IMR-90 (cell line): Measurements from ENCODE around the gene AANAT. TPM values are rescaled to one million over a fixed set of nuclear protein-coding genes. Genes with fewer than 3 reads are reported as not detected.
A peak's percentile ranks its signal among the peaks of the same experiment; 100 is the strongest.

Source experiments
- ATAC-seq: fragments of 200-7000 bp; cut with Tn5 transposase; 2 replicates; pipeline ENCODE4 v1.9.1; 2020; ENCODE audit warnings: low read depth, mild to moderate bottlenecking, moderate library complexity
- BruUV-seq: library from RNA; stranded (reverse); fragments of 400-500 nt; replicated peaks from 2 replicates; lab custom pipeline; 2021; lab: Mats Ljungman, UMichigan
- CTCF ChIA-PET: fragments of 300-600 bp; formaldehyde crosslinking; extraction: SDS; loops from one replicate; lab custom pipeline; 2021; ENCODE audit warnings: antibody characterized with exemption; lab: Yijun Ruan, JAX
- POLR2A ChIA-PET: fragments of 300-600 bp; sonication (Branson Sonifier 250); formaldehyde crosslinking; loops from one replicate; lab custom pipeline; 2022; ENCODE audit warnings: antibody characterized with exemption; ENCODE audit not compliant: unreplicated experiment; lab: Charles Lee
- DNase-seq: peaks from one replicate; pipeline ENCODE4 v3.0.0; 2013
- H2AFZ ChIP-seq: replicated peaks from 2 replicates; pipeline ENCODE3; 2013; ENCODE audit warnings: low read length, mild to moderate bottlenecking; ENCODE audit not compliant: poor library complexity
- H2AK5ac ChIP-seq: 2 replicates; pipeline ENCODE4 v1.6.1; 2013; ENCODE audit warnings: low read depth, low read length, inconsistent platforms
- H2AK9ac ChIP-seq: replicated peaks from 2 replicates; pipeline ENCODE3; 2013; ENCODE audit warnings: mild to moderate bottlenecking, low read depth, low read length, moderate library complexity; ENCODE audit not compliant: poor library complexity
- H2BK120ac ChIP-seq: 2 replicates; pipeline ENCODE4 v1.6.1; 2013; ENCODE audit warnings: low read depth, low read length, inconsistent platforms
- H2BK15ac ChIP-seq: 3 replicates; pipeline ENCODE4 v1.6.1; 2013; ENCODE audit warnings: low read depth, low read length, inconsistent platforms
- H2BK20ac ChIP-seq: 2 replicates; pipeline ENCODE4 v1.6.1; 2013; ENCODE audit warnings: low read depth, mild to moderate bottlenecking, inconsistent platforms, low read length, moderate library complexity
- H2BK5ac ChIP-seq: 2 replicates; pipeline ENCODE4 v1.6.1; 2013; ENCODE audit warnings: mild to moderate bottlenecking, low read depth, low read length, inconsistent platforms; ENCODE audit not compliant: poor library complexity, severe bottlenecking
- H3K14ac ChIP-seq: replicated peaks from 2 replicates; pipeline ENCODE4 v1.6.1; 2013; ENCODE audit warnings: low read depth, low read length, inconsistent platforms
- H3K18ac ChIP-seq: 2 replicates; pipeline ENCODE4 v1.6.1; 2013; ENCODE audit warnings: low read depth, low read length, control low read depth
- H3K23ac ChIP-seq: 2 replicates; pipeline ENCODE4 v1.6.1; 2013; ENCODE audit warnings: low read depth, low read length, inconsistent platforms
- H3K27ac ChIP-seq: 2 replicates; pipeline ENCODE4 v1.5.1; 2013; ENCODE audit warnings: mild to moderate bottlenecking, control low read depth, low read length; ENCODE audit not compliant: insufficient read depth
- H3K27me3 ChIP-seq: 2 replicates; pipeline ENCODE4 v1.6.1; 2013; ENCODE audit warnings: low read length; ENCODE audit not compliant: control insufficient read depth, insufficient read depth
- H3K36me3 ChIP-seq: 2 replicates; pipeline ENCODE4 v1.6.1; 2013; ENCODE audit warnings: low read length, mixed read lengths; ENCODE audit not compliant: control insufficient read depth, insufficient read depth
- H3K4ac ChIP-seq: 2 replicates; pipeline ENCODE4 v1.6.1; 2013; ENCODE audit warnings: low read depth, low read length, inconsistent platforms
- H3K4me1 ChIP-seq: 2 replicates; pipeline ENCODE4 v1.6.1; 2013; ENCODE audit warnings: low read length, mixed read lengths; ENCODE audit not compliant: control insufficient read depth, insufficient read depth
- H3K4me2 ChIP-seq: 2 replicates; pipeline ENCODE4 v1.6.1; 2013; ENCODE audit warnings: low read depth, mild to moderate bottlenecking, control low read depth, low read length, moderate library complexity
- H3K4me3 ChIP-seq: 2 replicates; pipeline ENCODE4 v1.5.1; 2013; ENCODE audit warnings: low read depth, mild to moderate bottlenecking, control low read depth, low read length, moderate library complexity; ENCODE audit not compliant: insufficient read depth
- H3K56ac ChIP-seq: 2 replicates; pipeline ENCODE4 v1.6.1; 2013; ENCODE audit warnings: low read length, inconsistent platforms; ENCODE audit not compliant: insufficient read depth; ENCODE audit errors: extremely low read depth
- H3K79me1 ChIP-seq, 2 experiments: 2 replicates each; pipeline ENCODE4 v1.6.1; 2013; ENCODE audit warnings: low read length in 2 of 2, inconsistent platforms in 1 of 2, low read depth in 1 of 2
- H3K9ac ChIP-seq: 2 replicates; pipeline ENCODE4 v1.6.1; 2013; ENCODE audit warnings: low read depth, low read length, control low read depth
- H3K9me1 ChIP-seq: 2 replicates; pipeline ENCODE4 v1.6.1; 2013; ENCODE audit warnings: low read length, inconsistent platforms; ENCODE audit not compliant: insufficient read depth
- H3K9me3 ChIP-seq: 2 replicates; pipeline ENCODE4 v1.6.1; 2013; ENCODE audit warnings: low read length; ENCODE audit not compliant: control insufficient read depth, insufficient read depth
- H4K20me1 ChIP-seq: 2 replicates; pipeline ENCODE4 v1.6.1; 2013; ENCODE audit warnings: low read length, inconsistent platforms; ENCODE audit not compliant: insufficient read depth
- H4K5ac ChIP-seq: 2 replicates; pipeline ENCODE4 v1.6.1; 2013; ENCODE audit warnings: mild to moderate bottlenecking, low read depth, low read length, control low read depth
- H4K8ac ChIP-seq, 2 experiments: 2 replicates each; pipeline ENCODE4 v1.6.1; 2013; ENCODE audit warnings: low read depth in 2 of 2, low read length in 2 of 2, control low read depth in 1 of 2, inconsistent platforms in 1 of 2
- H4K91ac ChIP-seq: 2 replicates; pipeline ENCODE4 v1.6.1; 2013; ENCODE audit warnings: low read depth, low read length, inconsistent platforms; ENCODE audit not compliant: insufficient read depth
- BHLHE40 ChIP-seq: fragments of 150-350 bp; IDR thresholded peaks from 2 replicates; pipeline ENCODE4 v1.6.1; 2016; ENCODE audit warnings: mild to moderate bottlenecking, low read depth, low read length
- CEBPB ChIP-seq: IDR thresholded peaks from 2 replicates; pipeline ENCODE4 v1.6.1; 2012; ENCODE audit warnings: low read depth, low read length, improper control_type of control experiment
- CHD1 ChIP-seq: IDR thresholded peaks from 2 replicates; pipeline ENCODE4 v1.6.1; 2012; ENCODE audit warnings: low read depth, low read length, improper control_type of control experiment
- FOS ChIP-seq: fragments of 150-350 bp; IDR thresholded peaks from 2 replicates; pipeline ENCODE4 v1.6.1; 2016; ENCODE audit warnings: low read depth, low read length
- MAFK ChIP-seq: IDR thresholded peaks from 2 replicates; pipeline ENCODE4 v1.6.1; 2012; ENCODE audit warnings: low read depth, low read length, improper control_type of control experiment
- MAZ ChIP-seq: IDR thresholded peaks from 2 replicates; pipeline ENCODE4 v1.6.1; 2012; ENCODE audit warnings: low read depth, mild to moderate bottlenecking, low read length, improper control_type of control experiment, moderate library complexity, borderline replicate concordance
- MXI1 ChIP-seq: IDR thresholded peaks from 2 replicates; pipeline ENCODE4 v1.6.1; 2012; ENCODE audit warnings: low read depth, mild to moderate bottlenecking, low read length, moderate library complexity, borderline replicate concordance
- NFE2L2 ChIP-seq: fragments of 150-350 bp; IDR thresholded peaks from 2 replicates; pipeline ENCODE4 v1.6.1; 2016; ENCODE audit warnings: low read depth, mild to moderate bottlenecking, low read length
- POLR2A ChIP-seq: IDR thresholded peaks from 2 replicates; pipeline ENCODE4 v1.6.1; 2012; ENCODE audit warnings: mild to moderate bottlenecking, low read depth, low read length
- RAD21 ChIP-seq: IDR thresholded peaks from 2 replicates; pipeline ENCODE4 v1.6.1; 2012; ENCODE audit warnings: low read length, improper control_type of control experiment
- RCOR1 ChIP-seq: IDR thresholded peaks from 2 replicates; pipeline ENCODE4 v1.6.1; 2012; ENCODE audit warnings: mild to moderate bottlenecking, low read length, improper control_type of control experiment; ENCODE audit not compliant: insufficient replicate concordance
- RFX5 ChIP-seq: IDR thresholded peaks from 2 replicates; pipeline ENCODE4 v1.8.0; 2012; ENCODE audit warnings: low read depth, mild to moderate bottlenecking, low read length, moderate library complexity
- SMC3 ChIP-seq: fragments of 150-350 bp; IDR thresholded peaks from 2 replicates; pipeline ENCODE4 v1.6.1; 2016; ENCODE audit warnings: low read depth, mild to moderate bottlenecking, antibody characterized with exemption, low read length, moderate library complexity
- WGBS, 2 experiments: methylation state at CpG; one replicate each; pipeline versions ENCODE4 v1.1.5 to v1.1.7; 2013; ENCODE audit warnings: missing lambda C conversion rate in 2 of 2; ENCODE audit not compliant: insufficient read length in 1 of 2; ENCODE audit errors: extremely low coverage in 2 of 2; 5-methylcytosine and 5-hydroxymethylcytosine counted together
- dilution Hi-C: fragments of 300-500 bp; cut with HindIII; formaldehyde crosslinking; loops from one replicate; pipeline ENCODE4 v1.14.3; 2018; ENCODE audit warnings: low sequenced_read_pairs; ENCODE audit not compliant: unreplicated experiment
- in situ Hi-C: fragments of 300-500 bp; cut with MboI; formaldehyde crosslinking; loops from 3 replicates; pipeline ENCODE4 v1.14.3; 2019; ENCODE audit warnings: low sequenced_read_pairs, inconsistent platforms, mixed read lengths
- intact Hi-C: fragments of 100-400 bp; cut with micrococcal nuclease; formaldehyde crosslinking; loops from 2 replicates; pipeline ENCODE4 v1.10.0; 2022
- polyA plus RNA-seq, 3 experiments: library from polyadenylated mRNA; depleted of rRNA; stranded (reverse); fragments of >200 nt; gene quantifications; 2 replicates each; pipeline ENCODE4 v1.2.3, GENCODE V29; 2012; ENCODE audit warnings: low replicate concordance in 1 of 3
- total RNA-seq: library from RNA; depleted of rRNA; stranded (reverse); fragments of >200 nt; gene quantifications from 2 replicates; pipeline ENCODE4 v1.2.3, GENCODE V29; 2012
- TF ChIP-seq, protein P1 (sequence below): fragments of 150-350 bp; IDR thresholded peaks from 2 replicates; pipeline ENCODE4 v1.6.1; 2016; ENCODE audit warnings: low read depth, mild to moderate bottlenecking, low read length, moderate library complexity, borderline replicate concordance
- TF ChIP-seq, protein P2 (sequence below): conservative IDR thresholded peaks from 2 replicates; pipeline ENCODE4 v1.5.1; 2012; ENCODE audit warnings: mild to moderate bottlenecking, low read depth, low read length, improper control_type of control experiment
- TF ChIP-seq, protein P3 (sequence below): fragments of 150-350 bp; IDR thresholded peaks from 2 replicates; pipeline ENCODE4 v1.6.1; 2017; ENCODE audit warnings: mild to moderate bottlenecking, antibody characterized with exemption, low read length, low read depth

The AANAT gene
- total and polyA plus RNA-seq, 2 of the 4 experiments (the other 2 are of a cell fraction) = 0.21 TPM; not detected in 1

DNA sequence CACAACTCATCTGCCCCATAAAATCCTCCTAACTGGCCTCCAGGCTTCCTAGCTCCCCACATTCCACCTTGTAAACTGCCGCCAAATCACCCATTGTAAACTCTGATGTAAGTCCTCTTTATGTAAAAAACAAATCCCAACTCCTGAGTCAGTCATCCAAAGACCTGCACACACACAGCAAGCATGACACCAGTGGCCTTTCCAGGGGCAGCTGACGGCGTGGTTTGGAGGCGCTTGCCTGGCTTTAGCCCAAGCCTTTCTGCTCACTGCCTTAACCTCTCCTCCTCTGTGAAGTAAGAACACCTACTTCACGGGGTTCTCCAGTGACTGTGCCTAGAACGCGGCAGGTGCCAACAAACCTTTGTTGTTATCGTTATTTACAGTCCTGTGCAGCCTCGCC is 28.5 kb upstream of the AANAT start:
- 91% methylated on average over 9 of the region's 9 CpGs; no CpG with 5 or more reads in 1 of the 2 experiments for whole genome bisulfite sequencing, 2 experiments
- H3K23ac ChIP-seq = no peak overlapping the region
- peaks cover 81% of the 10 kb centered on the region for H4K20me1 ChIP-seq
- intact Hi-C loops = no loop called here
- peaks cover 47% of the 10 kb centered on the region for H3K9me1 ChIP-seq
- no peak overlapping the region for H2BK5ac ChIP-seq
- H2AK5ac ChIP-seq = 0 out of 2 replicates have a peak overlapping the region, but pooled peaks have one; percentile 7
- H3K14ac ChIP-seq = no peak overlapping the region
- peaks cover 4% of the 10 kb centered on the region; the same call in 1 of the 2 replicates for H3K36me3 ChIP-seq
- ATAC-seq (no peak), DNase-seq (peak; percentile 36)
- no peak overlapping the region for H3K4me2 ChIP-seq
- H3K56ac ChIP-seq = no peak overlapping the region
- H3K4me1 ChIP-seq = peaks cover 25% of the 10 kb centered on the region
- ChIA-PET POLR2A (no interaction called here), CTCF (interaction anchor here (1.4 kb wide), 1 partner anchor 20 kb away, joined by 3 read pairs; no protein-coding TSS in a partner anchor)
- no peak overlapping the region for H2BK120ac ChIP-seq
- H4K8ac ChIP-seq = no peak overlapping the region
- no peak overlapping the region for H2BK15ac ChIP-seq
- H4K5ac ChIP-seq = no peak overlapping the region
- H3K4me3 ChIP-seq = no peak overlapping the region
- no peak overlapping the region for H3K27ac ChIP-seq
- no peak overlapping the region for H3K18ac ChIP-seq
- H3K9ac ChIP-seq = no peak overlapping the region
- in situ Hi-C loops = no loop called here
- no peak for TF ChIP-seq MXI1
- TF ChIP-seq, protein P1, sequence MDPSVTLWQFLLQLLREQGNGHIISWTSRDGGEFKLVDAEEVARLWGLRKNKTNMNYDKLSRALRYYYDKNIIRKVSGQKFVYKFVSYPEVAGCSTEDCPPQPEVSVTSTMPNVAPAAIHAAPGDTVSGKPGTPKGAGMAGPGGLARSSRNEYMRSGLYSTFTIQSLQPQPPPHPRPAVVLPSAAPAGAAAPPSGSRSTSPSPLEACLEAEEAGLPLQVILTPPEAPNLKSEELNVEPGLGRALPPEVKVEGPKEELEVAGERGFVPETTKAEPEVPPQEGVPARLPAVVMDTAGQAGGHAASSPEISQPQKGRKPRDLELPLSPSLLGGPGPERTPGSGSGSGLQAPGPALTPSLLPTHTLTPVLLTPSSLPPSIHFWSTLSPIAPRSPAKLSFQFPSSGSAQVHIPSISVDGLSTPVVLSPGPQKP = no peak
- TF ChIP-seq, protein P2, sequence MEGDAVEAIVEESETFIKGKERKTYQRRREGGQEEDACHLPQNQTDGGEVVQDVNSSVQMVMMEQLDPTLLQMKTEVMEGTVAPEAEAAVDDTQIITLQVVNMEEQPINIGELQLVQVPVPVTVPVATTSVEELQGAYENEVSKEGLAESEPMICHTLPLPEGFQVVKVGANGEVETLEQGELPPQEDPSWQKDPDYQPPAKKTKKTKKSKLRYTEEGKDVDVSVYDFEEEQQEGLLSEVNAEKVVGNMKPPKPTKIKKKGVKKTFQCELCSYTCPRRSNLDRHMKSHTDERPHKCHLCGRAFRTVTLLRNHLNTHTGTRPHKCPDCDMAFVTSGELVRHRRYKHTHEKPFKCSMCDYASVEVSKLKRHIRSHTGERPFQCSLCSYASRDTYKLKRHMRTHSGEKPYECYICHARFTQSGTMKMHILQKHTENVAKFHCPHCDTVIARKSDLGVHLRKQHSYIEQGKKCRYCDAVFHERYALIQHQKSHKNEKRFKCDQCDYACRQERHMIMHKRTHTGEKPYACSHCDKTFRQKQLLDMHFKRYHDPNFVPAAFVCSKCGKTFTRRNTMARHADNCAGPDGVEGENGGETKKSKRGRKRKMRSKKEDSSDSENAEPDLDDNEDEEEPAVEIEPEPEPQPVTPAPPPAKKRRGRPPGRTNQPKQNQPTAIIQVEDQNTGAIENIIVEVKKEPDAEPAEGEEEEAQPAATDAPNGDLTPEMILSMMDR = no peak
- no peak for TF ChIP-seq RFX5
- no peak for TF ChIP-seq FOS
- TF ChIP-seq BHLHE40 = no peak
- no peak for TF ChIP-seq MAZ
- TF ChIP-seq, protein P3, sequence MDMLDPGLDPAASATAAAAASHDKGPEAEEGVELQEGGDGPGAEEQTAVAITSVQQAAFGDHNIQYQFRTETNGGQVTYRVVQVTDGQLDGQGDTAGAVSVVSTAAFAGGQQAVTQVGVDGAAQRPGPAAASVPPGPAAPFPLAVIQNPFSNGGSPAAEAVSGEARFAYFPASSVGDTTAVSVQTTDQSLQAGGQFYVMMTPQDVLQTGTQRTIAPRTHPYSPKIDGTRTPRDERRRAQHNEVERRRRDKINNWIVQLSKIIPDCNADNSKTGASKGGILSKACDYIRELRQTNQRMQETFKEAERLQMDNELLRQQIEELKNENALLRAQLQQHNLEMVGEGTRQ = no peak
- TF ChIP-seq RCOR1 = no peak
- TF ChIP-seq POLR2A = no peak
- TF ChIP-seq NFE2L2 = no peak
- TF ChIP-seq MAFK = no peak
- TF ChIP-seq RAD21 = no peak
- TF ChIP-seq SMC3 = no peak
- TF ChIP-seq CHD1 = no peak
- TF ChIP-seq CEBPB = no peak
- peaks cover 40 to 89% of the 10 kb centered on the region in 2 experiments for H3K79me1 ChIP-seq
- no TSS peak for BruUV-seq
- no peak overlapping the region for H4K91ac ChIP-seq
- H2AK9ac ChIP-seq = peak overlapping the region; percentile 32
- no peak overlapping the region for H2BK20ac ChIP-seq
- H3K4ac ChIP-seq = no peak overlapping the region; the same call in 1 of the 2 replicates
- dilution Hi-C loops = no loop called here
- H3K27me3 ChIP-seq = no peaks in the 10 kb centered on the region
- no peaks in the 10 kb centered on the region for H3K9me3 ChIP-seq
- H2AFZ ChIP-seq = no peak overlapping the region
